OCI-LY7 (cell line): ENCODE data around the gene MYO18A. TPM values are rescaled to one million over a fixed set of nuclear protein-coding genes. Genes with fewer than 3 reads are reported as not detected.

Experiments used
- BruUV-seq: library from RNA; stranded (reverse); fragments of 400-500 nt; replicated peaks from 2 replicates; lab custom pipeline; 2021; lab: Mats Ljungman, UMichigan
- CTCF ChIA-PET: fragments of 300-600 bp; sonication (Branson Sonifier 250); formaldehyde crosslinking; loops from one replicate; lab custom pipeline; 2022; ENCODE audit warnings: antibody characterized with exemption; ENCODE audit not compliant: unreplicated experiment; lab: Charles Lee
- POLR2A ChIA-PET: fragments of 300-600 bp; sonication (Branson Sonifier 250); formaldehyde crosslinking; loops from one replicate; lab custom pipeline; 2022; ENCODE audit warnings: antibody characterized with exemption; lab: Charles Lee
- DNase-seq: peaks from one replicate; pipeline ENCODE4 v3.0.0-alpha.2; 2015; ENCODE audit warnings: low spot score
- H2AFZ ChIP-seq: fragments of 200-600 bp; sonication (generic), shearing (Covaris generic); 2 replicates; pipeline ENCODE4 v1.6.1; 2014; ENCODE audit warnings: mild to moderate bottlenecking, antibody characterized with exemption, low read length, moderate library complexity
- H3K27ac ChIP-seq: fragments of 200-600 bp; sonication (generic); 2 replicates; pipeline ENCODE4 v1.5.1; 2014; ENCODE audit warnings: mixed run types, low read depth, mild to moderate bottlenecking, moderate library complexity, low read length, inconsistent platforms; ENCODE audit not compliant: poor library complexity, severe bottlenecking
- H3K36me3 ChIP-seq: fragments of 200-600 bp; sonication (generic); 2 replicates; pipeline ENCODE4 v1.6.1; 2014; ENCODE audit warnings: mild to moderate bottlenecking, antibody characterized with exemption, low read length, moderate library complexity, mixed read lengths; ENCODE audit not compliant: insufficient read depth
- H3K4me1 ChIP-seq: fragments of 200-600 bp; sonication (generic); 2 replicates; pipeline ENCODE4 v1.5.1; 2014; ENCODE audit warnings: mild to moderate bottlenecking, low read length; ENCODE audit not compliant: insufficient read depth, poor library complexity, severe bottlenecking
- H3K4me2 ChIP-seq: fragments of 200-600 bp; sonication (generic); 2 replicates; pipeline ENCODE4 v1.6.1; 2014; ENCODE audit warnings: mild to moderate bottlenecking, low read length
- H3K4me3 ChIP-seq: fragments of 200-600 bp; sonication (generic); 2 replicates; pipeline ENCODE4 v1.5.1; 2014; ENCODE audit warnings: mild to moderate bottlenecking, low read depth, low read length; ENCODE audit not compliant: poor library complexity, severe bottlenecking
- H3K79me2 ChIP-seq: fragments of 200-600 bp; sonication (generic); 2 replicates; pipeline ENCODE4 v1.6.1; 2016; ENCODE audit warnings: low read depth, mild to moderate bottlenecking, low read length, moderate library complexity, mixed read lengths; ENCODE audit not compliant: insufficient read depth
- H3K9me2 ChIP-seq: fragments of 200-600 bp; sonication (generic); 2 replicates; pipeline ENCODE4 v1.6.1; 2016; ENCODE audit warnings: mild to moderate bottlenecking, low read length, mixed read lengths; ENCODE audit not compliant: insufficient read depth
- H3K9me3 ChIP-seq: fragments of 200-600 bp; sonication (generic); 2 replicates; pipeline ENCODE4 v1.6.1; 2014; ENCODE audit warnings: mild to moderate bottlenecking, mixed run types, low read length, mixed read lengths
- H4K20me1 ChIP-seq: fragments of 200-600 bp; sonication (generic); 2 replicates; pipeline ENCODE4 v1.6.1; 2014; ENCODE audit warnings: mild to moderate bottlenecking, antibody characterized with exemption, low read length, moderate library complexity, mixed read lengths; ENCODE audit not compliant: insufficient read depth
- CTCF ChIP-seq: fragments of 200-600 bp; sonication (generic); conservative IDR thresholded peaks from 2 replicates; pipeline ENCODE4 v1.5.1; 2014; ENCODE audit warnings: mild to moderate bottlenecking, antibody characterized with exemption, low read length, moderate library complexity, mixed read lengths
- EZH2phosphoT487 ChIP-seq: fragments of 200-600 bp; sonication (generic); IDR thresholded peaks from 2 replicates; pipeline ENCODE4 v1.6.1; 2018; ENCODE audit warnings: low read depth, borderline replicate concordance, mild to moderate bottlenecking, mixed run types, antibody characterized with exemption, low read length, moderate library complexity, mixed read lengths
- intact Hi-C: fragments of 100-400 bp; cut with micrococcal nuclease; formaldehyde crosslinking; loops from one replicate; pipeline ENCODE4 v1.10.0; 2022; ENCODE audit not compliant: unreplicated experiment
- total RNA-seq, 2 experiments: library from RNA; depleted of rRNA in 1 of 2; stranded (reverse); fragments of >200 nt in 1 of 2; shearing (Covaris generic) in 1 of 2; gene quantifications; 2 replicates each; pipeline ENCODE4 v1.2.3, GENCODE V29; 2014 to 2022

MYO18A gene
- total RNA-seq, 2 experiments from 2014 or later = 124 to 128 TPM

DNA sequence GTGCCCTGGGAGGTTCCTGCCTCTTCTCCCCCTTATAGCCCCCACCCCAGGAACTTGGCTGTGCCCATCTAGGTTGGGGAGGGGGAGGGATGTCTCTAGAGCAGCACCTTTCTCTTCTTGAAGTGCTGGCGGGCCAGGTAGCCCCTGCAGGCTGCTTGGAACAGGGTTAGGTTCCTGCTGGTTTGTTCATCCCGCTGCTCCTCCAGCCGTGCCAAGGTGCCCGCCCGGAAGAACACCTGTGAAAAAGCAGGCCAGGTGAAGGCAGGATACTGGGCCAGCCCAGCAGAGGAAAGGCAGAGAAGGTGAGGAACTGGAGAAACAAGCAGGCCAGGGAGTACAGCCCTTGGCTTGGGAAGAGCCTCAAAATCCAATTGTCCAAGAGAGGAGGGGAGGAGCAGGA lies 80.7 kb downstream of the MYO18A start:
- Histone ChIP-seq H3K9me2 (no peaks in the 10 kb centered on the region), H3K4me3 (no peak overlapping the region), H3K4me1 (no peaks in the 10 kb centered on the region), H3K27ac (no peak overlapping the region), H3K4me2 (no peak overlapping the region), H3K9me3 (no peaks in the 10 kb centered on the region), H4K20me1 (no peaks in the 10 kb centered on the region), H2AFZ (no peak overlapping the region), H3K79me2 (no peaks in the 10 kb centered on the region), H3K36me3 (peaks cover 63% of the 10 kb centered on the region)
- no TSS peak for BruUV-seq
- DNase-seq = no peak
- TF ChIP-seq EZH2phosphoT487 (no peak), CTCF (no peak)
- CTCF ChIA-PET = no interaction called here
- POLR2A ChIA-PET = no interaction called here
- intact Hi-C loops = no loop called here

- CTCF ChIA-PET = no interaction called here
- Histone ChIP-seq H3K4me2 (no peak overlapping the region), H3K9me2 (no peaks in the 10 kb centered on the region), H3K9me3 (no peaks in the 10 kb centered on the region), H3K27ac (no peak overlapping the region), H3K4me3 (no peak overlapping the region), H3K79me2 (no peaks in the 10 kb centered on the region), H3K36me3 (peaks cover 79% of the 10 kb centered on the region), H2AFZ (no peak overlapping the region), H4K20me1 (no peaks in the 10 kb centered on the region), H3K4me1 (no peaks in the 10 kb centered on the region)
- intact Hi-C loops = no loop called here
- POLR2A ChIA-PET = no interaction called here
- no peak for DNase-seq
- TF ChIP-seq CTCF = no peak
- no peak for TF ChIP-seq EZH2phosphoT487
- BruUV-seq = no TSS peak
Measured at GRCh38 chr17:29096094-29096493, 84.1 kb downstream of the MYO18A start.

DNA sequence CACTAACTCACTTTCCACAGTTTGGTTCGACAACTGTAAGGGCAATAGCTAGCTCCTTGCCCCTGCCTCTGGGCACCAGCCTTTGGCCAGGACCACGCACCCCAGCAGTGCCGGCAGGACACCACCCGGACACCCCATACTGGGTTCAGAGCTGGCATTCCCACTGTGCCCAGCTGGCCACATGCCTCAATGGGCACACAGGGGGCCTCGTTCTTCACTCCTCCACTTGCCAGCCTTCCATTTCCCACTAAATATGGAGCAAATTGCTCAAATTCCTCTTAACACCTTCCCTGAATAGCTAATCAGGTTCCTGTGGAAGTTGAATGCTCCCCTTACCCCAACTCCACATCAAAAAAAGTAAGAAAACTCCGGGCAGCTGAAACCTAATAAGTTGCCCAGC lies 84.8 kb downstream of the MYO18A start:
- no peak for DNase-seq
- no TSS peak for BruUV-seq
- no peaks in the 10 kb centered on the region for H3K9me3 ChIP-seq
- no peak overlapping the region for H2AFZ ChIP-seq
- ChIA-PET POLR2A (no interaction called here), CTCF (no interaction called here)
- H3K4me3 ChIP-seq = no peak overlapping the region
- TF ChIP-seq EZH2phosphoT487 (no peak), CTCF (no peak)
- intact Hi-C loops = no loop called here
- H3K4me2 ChIP-seq = no peak overlapping the region
- no peaks in the 10 kb centered on the region for H4K20me1 ChIP-seq
- H3K27ac ChIP-seq = no peak overlapping the region
- peaks cover 84% of the 10 kb centered on the region for H3K36me3 ChIP-seq
- H3K9me2 ChIP-seq = no peaks in the 10 kb centered on the region
- no peaks in the 10 kb centered on the region for H3K4me1 ChIP-seq
- no peaks in the 10 kb centered on the region for H3K79me2 ChIP-seq
